Nephron progenitor cell (in vitro differentiated cells): ENCODE measurements around the gene PLCH1.

Experiments
- DNase-seq: peaks from one replicate; pipeline ENCODE4 v3.0.0; 2021
- H3K27ac Mint-ChIP-seq: 2 replicates; pipeline ENCODE4 v1.8.0; 2021; ENCODE audit warnings: mild to moderate bottlenecking, moderate library complexity, mixed read lengths
- H3K27me3 Mint-ChIP-seq: 2 replicates; pipeline ENCODE4 v1.8.0; 2021; ENCODE audit warnings: mild to moderate bottlenecking, low read depth, mixed read lengths; ENCODE audit not compliant: poor library complexity
- H3K36me3 Mint-ChIP-seq: 2 replicates; pipeline ENCODE4 v1.8.0; 2021; ENCODE audit warnings: low read depth, mixed read lengths
- H3K4me1 Mint-ChIP-seq: 2 replicates; pipeline ENCODE4 v1.8.0; 2021; ENCODE audit warnings: mixed read lengths
- H3K4me3 Mint-ChIP-seq: 2 replicates; pipeline ENCODE4 v1.8.0; 2021; ENCODE audit warnings: mild to moderate bottlenecking, moderate library complexity, mixed read lengths
- H3K9me3 Mint-ChIP-seq: 2 replicates; pipeline ENCODE4 v1.8.0; 2021; ENCODE audit warnings: mild to moderate bottlenecking, moderate library complexity, mixed read lengths
- CTCF ChIP-seq: fragments of 200-600 bp; sonication (generic); IDR thresholded peaks from 2 replicates; pipeline ENCODE4 v1.5.0; 2021; ENCODE audit warnings: antibody characterized with exemption

The PLCH1 gene

GRCh38 chr3:155602307-155602706 lies 142.6 kb downstream of the PLCH1 start:
- Mint-ChIP-seq H3K4me3 (no peak overlapping the region), H3K9me3 (no peaks in the 10 kb centered on the region), H3K27me3 (no peaks in the 10 kb centered on the region), H3K36me3 (no peaks in the 10 kb centered on the region), H3K27ac (no peak overlapping the region), H3K4me1 (peaks cover 26% of the 10 kb centered on the region)
- no peak for TF ChIP-seq CTCF
- no peak for DNase-seq

- no peaks in the 10 kb centered on the region for H3K9me3 Mint-ChIP-seq
- H3K27me3 Mint-ChIP-seq = no peaks in the 10 kb centered on the region
- H3K27ac Mint-ChIP-seq = no peak overlapping the region
- H3K4me3 Mint-ChIP-seq = no peak overlapping the region
- DNase-seq = no peak
- peaks cover 4% of the 10 kb centered on the region for H3K4me1 Mint-ChIP-seq
- H3K36me3 Mint-ChIP-seq = peaks cover 2% of the 10 kb centered on the region
- TF ChIP-seq CTCF = no peak
These were observed 146.2 kb downstream of the PLCH1 start for GRCh38 chr3:155598671-155599070.

GRCh38 chr3:155596615-155597014 lies 148.3 kb downstream of the PLCH1 start:
- Mint-ChIP-seq H3K4me1 (peaks cover 4% of the 10 kb centered on the region), H3K27ac (no peak overlapping the region), H3K36me3 (peaks cover 19% of the 10 kb centered on the region), H3K4me3 (no peak overlapping the region), H3K27me3 (no peaks in the 10 kb centered on the region), H3K9me3 (no peaks in the 10 kb centered on the region)
- TF ChIP-seq CTCF = no peak
- DNase-seq = no peak

GRCh38 chr3:155595371-155595770 lies 149.5 kb downstream of the PLCH1 start:
- H3K4me1 Mint-ChIP-seq = peaks cover 4% of the 10 kb centered on the region
- H3K27me3 Mint-ChIP-seq = no peaks in the 10 kb centered on the region
- H3K36me3 Mint-ChIP-seq = peaks cover 30% of the 10 kb centered on the region
- no peak overlapping the region for H3K27ac Mint-ChIP-seq
- DNase-seq = no peak
- H3K4me3 Mint-ChIP-seq = no peak overlapping the region
- no peak for TF ChIP-seq CTCF
- no peaks in the 10 kb centered on the region for H3K9me3 Mint-ChIP-seq

GRCh38 chr3:155594526-155595187 lies 150.2 kb downstream of the PLCH1 start:
- H3K27ac Mint-ChIP-seq = no peak overlapping the region
- TF ChIP-seq CTCF = no peak
- no peaks in the 10 kb centered on the region for H3K9me3 Mint-ChIP-seq
- H3K4me3 Mint-ChIP-seq = no peak overlapping the region
- no peak for DNase-seq
- peaks cover 30% of the 10 kb centered on the region for H3K36me3 Mint-ChIP-seq
- peaks cover 4% of the 10 kb centered on the region for H3K4me1 Mint-ChIP-seq
- no peaks in the 10 kb centered on the region for H3K27me3 Mint-ChIP-seq

GRCh38 chr3:155587581-155587980 lies 157.3 kb downstream of the PLCH1 start:
- Mint-ChIP-seq H3K9me3 (no peaks in the 10 kb centered on the region), H3K27ac (no peak overlapping the region), H3K36me3 (peaks cover 37% of the 10 kb centered on the region), H3K27me3 (no peaks in the 10 kb centered on the region), H3K4me3 (no peak overlapping the region), H3K4me1 (no peaks in the 10 kb centered on the region)
- no peak for TF ChIP-seq CTCF
- no peak for DNase-seq
